Fibroblast of peridontal ligament (primary cell): ENCODE measurements around the gene PHB1.
"Not testable (repeated sequence)": the region's sequence is repeated elsewhere in the genome, so short reads cannot be mapped to it uniquely, and the experiment has no call there.

Experiments used
- DNase-seq: peaks from one replicate; pipeline ENCODE4 v3.0.0-alpha.2; 2010; ENCODE audit errors: extremely low read depth

The PHB1 gene

DNA sequence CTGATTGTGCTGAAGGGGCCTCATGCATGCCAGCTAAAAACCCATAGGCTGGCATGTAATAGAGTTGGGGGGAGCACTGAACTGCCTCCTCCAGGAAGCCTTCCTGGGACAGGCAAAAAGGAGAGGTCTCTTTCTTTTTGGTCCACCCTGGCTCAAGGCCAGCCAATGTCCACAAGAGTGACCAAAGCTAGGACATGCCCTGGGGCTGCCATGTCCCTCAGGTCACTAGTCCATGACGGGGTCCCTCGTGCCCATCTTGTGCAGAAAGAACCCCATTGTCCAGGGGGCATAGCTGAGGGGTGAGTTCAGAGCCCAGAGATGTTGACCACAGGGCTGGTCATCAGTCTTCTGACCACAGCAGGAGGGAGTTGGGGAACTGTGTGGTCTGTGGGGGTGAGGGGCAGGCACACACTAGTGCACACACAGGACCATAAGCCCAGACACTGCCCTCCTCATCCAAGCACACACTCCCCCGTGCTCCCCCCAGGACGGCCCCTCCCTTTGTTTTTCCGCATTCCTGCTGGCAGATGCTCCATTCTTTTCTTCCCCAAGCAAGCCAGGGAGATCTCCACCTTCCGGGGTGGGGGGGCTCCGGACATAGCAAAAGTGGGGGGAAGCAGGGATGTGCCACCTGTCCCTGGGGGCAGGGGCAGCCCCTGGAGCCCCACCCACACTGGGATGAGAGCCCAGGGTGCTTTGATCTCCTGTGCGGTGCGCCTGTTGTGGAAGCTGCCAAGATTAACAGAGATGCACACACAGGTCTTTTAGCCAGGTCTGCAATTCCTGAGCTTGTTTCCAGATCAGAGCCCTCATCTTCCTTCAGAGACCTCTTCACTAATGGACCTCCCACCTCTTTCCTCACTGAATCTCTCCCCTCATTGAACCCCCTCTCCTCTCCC, 25.2 kb upstream of the PHB1 start:
- DNase-seq, result no peak

DNA sequence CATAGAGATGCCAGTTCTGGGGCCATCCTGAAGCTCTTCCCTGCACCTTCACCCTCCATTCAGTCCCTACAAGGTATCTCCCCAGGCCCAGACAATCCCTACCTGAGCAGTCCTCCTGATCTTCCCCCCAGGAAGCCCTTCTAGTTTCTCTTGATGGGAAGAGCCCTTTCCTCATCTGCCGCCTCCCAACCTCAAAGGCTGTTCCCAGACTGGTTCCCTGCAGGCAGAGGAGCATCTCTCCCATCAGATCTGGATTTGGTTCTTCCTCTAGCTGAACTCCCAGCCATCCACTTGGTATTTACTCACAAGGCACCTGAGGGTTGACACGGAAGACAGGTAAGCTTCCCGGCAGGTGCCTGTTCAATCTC, 24.6 kb upstream of the PHB1 start:
- no peak for DNase-seq

- DNase-seq, result no peak
These were observed 24.0 kb upstream of the PHB1 start for GRCh38 chr17:49438436-49439278.

DNA sequence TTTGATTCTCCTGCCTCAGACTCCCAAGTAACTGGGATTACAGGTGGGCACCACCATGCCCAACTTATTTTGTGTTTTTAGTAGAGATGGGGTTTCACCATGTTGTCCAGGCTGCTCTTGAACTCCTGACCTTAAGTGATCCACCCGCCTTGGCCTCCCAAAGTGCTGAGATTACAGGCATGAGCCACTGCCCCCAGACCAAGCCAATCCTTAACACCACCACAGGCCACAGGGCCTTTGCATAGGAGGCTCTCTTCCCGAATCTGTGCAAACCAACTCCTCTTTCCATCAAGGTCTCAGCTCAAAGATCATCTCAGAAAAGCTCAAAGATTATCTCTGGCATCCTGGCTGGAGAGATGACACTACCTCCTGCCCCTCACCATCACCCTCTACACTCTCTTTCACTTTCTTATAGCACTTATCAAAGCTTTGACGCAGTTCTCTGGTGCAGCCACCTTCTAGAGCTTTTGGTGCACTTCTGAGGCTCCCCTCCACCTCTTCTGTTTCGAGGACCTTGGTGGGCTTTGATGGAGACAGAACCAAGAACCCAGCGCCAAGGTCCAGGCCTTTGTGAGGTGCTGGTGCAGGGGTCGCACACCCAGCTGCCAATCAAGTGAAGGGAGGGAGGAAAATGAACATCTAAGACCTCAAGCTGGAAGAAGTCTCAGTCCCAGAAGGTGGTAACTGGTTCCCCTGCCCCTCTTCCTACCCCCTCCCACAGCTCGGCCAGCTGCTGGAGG, 23.2 kb upstream of the PHB1 start:
- DNase-seq, result no peak

GRCh38 chr17:49436174-49436573, 21.5 kb upstream of the PHB1 start:
- DNase-seq, result no peak

DNA sequence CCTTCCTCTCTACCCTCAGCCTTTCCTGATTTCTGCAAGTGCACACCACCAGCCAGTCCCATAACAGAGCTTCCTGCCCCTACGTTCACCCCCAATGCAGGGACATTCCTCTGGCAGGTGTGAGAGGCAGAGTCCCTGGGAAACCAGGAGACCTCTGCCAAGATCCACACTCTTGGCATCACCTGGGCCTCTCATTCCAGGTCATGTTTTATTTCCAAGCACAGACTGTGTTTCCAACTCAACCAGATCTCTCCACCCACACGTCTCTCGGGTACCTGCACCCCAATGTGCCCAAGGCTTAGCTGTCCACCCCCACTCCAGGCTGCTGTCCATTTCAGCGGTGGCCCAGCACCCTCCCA, 21.0 kb upstream of the PHB1 start:
- no peak for DNase-seq

DNA sequence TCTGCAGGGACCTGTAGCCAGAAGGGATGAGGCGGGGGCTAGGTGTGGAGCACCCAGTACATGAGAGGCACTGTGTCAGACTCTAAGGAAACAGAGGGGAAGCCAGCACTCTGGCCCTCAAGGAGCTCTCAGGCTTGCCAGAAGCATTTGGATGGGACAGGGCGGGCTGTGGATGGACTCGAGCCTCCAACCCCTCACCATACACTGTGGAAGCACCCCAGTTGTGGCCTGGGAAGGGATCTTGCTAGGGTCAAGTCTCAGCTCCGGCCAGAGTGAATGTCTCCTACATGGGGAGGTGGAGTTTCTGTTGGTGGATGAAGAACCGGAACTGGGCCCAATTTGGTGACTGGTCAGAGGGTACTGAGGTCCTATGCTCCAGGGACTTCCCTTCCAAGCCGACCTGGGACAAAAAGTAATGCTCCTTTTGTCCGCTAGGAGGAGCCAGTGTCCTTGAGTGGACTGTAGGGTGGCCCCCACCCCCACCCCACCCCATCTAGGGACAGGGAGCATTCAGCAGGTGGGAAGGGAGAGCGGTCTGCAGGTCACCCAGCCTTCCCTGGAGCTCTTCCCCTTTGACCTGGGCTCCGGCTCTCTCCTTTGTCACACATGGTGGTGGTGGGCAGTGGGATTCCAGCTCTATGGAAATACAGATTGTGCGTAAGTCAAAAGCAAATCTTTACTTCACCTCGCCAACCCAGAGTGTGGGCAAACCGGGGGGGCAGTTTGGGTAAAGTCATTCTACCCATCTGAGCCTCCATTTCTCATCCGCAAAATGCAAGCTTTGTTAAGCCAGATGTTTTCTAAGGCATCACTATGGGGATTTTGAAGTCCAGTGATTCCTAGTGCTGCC, 20.4 kb upstream of the PHB1 start:
- peak; percentile 51 for DNase-seq

GRCh38 chr17:49433000-49433694, 18.5 kb upstream of the PHB1 start:
- no peak for DNase-seq

- no peak for DNase-seq
These were observed 17.1 kb upstream of the PHB1 start for GRCh38 chr17:49431743-49432142.

GRCh38 chr17:49425004-49425286, 10.3 kb upstream of the PHB1 start:
- no peak for DNase-seq

DNA sequence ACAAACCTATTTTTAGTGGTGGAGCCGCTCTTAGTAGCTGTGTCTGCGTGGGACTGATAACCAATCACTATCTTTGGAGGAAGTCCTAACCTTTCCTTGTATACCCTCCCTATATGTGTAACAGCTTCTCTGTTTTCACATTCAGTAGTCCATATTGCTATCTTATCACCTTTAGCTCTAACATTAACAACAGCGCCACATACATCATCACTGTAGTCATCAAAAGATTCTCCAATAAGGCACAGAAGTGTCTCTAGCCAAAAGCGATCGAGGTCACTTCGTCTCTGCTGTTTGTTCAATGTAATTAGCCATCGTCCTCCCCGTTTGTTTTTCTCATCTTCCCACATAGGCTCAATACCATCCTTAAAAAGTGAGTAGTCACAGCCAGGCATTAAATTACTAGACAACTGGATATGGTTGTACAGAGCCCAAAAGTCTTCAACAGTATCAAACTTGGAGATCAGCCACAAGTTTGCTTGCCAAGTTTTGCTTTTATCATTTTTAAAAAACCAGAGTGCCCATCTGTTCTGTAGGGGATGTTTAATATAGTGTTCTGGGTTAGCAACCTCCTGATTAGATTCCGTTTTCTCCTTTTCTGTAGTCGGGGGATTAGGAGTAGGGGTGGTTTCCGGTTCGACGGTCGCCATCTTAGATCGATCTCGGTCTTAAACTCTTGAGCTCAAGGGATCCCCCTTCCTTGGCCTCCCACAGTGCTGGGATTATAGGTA, 9.8 kb upstream of the PHB1 start:
- DNase-seq, result not testable (repeated sequence)

DNA sequence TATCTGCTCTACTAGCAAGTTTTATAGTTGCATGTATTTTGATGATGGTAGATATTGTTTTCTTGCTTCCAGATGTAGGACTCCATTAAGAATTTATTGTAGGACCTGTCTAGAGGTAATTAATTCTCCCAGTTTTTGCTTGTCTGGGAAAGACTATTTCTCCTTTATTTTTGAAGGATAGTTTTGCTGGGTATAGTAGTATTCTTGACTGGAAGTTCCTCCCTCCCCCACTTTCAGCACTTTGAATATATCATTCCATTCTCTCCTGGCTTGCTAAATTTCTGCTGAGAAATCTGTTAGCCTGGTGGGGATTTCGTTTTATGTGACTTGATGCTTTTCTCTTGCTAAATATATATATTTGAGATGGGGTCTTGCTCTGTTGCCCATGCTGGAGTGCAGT, 8.0 kb upstream of the PHB1 start:
- DNase-seq, result no peak

- DNase-seq, result not testable (repeated sequence)
These were observed 5.1 kb upstream of the PHB1 start for GRCh38 chr17:49419761-49420160.

- DNase-seq, result not testable (repeated sequence)
These were observed 4.4 kb upstream of the PHB1 start for GRCh38 chr17:49418754-49419740.

- DNase-seq, result peak; percentile 7
These were observed 436 bp downstream of the PHB1 start for GRCh38 chr17:49414271-49414621.

DNA sequence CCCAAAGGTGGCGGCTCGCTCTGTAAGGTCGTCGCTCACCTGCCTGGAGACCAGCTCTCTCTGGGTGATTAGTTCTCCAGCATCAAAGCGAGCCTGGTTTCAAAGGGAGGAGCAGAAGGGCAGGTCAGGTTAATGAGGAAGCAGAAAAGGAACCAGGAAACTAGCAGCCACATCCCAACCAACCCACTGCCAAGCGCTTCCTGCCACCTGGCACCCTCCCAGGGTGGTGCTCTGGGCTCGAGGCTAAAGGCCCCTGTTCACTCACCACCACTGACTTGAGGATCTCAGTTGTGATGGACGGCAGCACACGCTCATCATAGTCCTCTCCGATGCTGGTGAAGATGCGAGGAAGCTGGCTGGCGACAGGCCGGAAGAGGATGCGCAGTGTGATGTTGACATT, 5.6 kb downstream of the PHB1 start:
- DNase-seq, result no peak

- peak; percentile 54 for DNase-seq
These were observed 6.6 kb downstream of the PHB1 start for GRCh38 chr17:49407981-49408501.

GRCh38 chr17:49407086-49407485, 7.6 kb downstream of the PHB1 start:
- no peak for DNase-seq
